ENCODE results near the gene MAGI1. TPM values are rescaled to one million over a fixed set of nuclear protein-coding genes. Genes with fewer than 3 reads are reported as not detected.

MAGI1 gene
- total and polyA plus RNA-seq, 2 donors (not counting 1 experiment from before 2014, with no cell fraction given) = 15.7 to 23.7 TPM

- H3K4me2 ChIP-seq (ENCODE audit: extremely low read depth, insufficient read depth, low read length) = no peak overlapping the region
- no peak overlapping the region for H2AFZ ChIP-seq (ENCODE audit: low read length)
- H3K79me2 ChIP-seq (ENCODE audit: control insufficient read depth, insufficient read depth, low read length) = no peaks in the 10 kb centered on the region
- no peak overlapping the region for H3K27ac ChIP-seq (ENCODE audit: insufficient read depth, low read length)
- no peaks in the 10 kb centered on the region for H3K9me3 ChIP-seq (ENCODE audit: control insufficient read depth, insufficient read depth, low read depth, low read length)
- no peak overlapping the region for H3K9ac ChIP-seq (ENCODE audit: insufficient read depth, low read length)
- H4K20me1 ChIP-seq (ENCODE audit: control insufficient read depth, extremely low read depth, insufficient read depth, low read length) = no peaks in the 10 kb centered on the region
- H3K36me3 ChIP-seq (ENCODE audit: control insufficient read depth, insufficient read depth, low read length) = no peaks in the 10 kb centered on the region
- peaks cover 3% of the 10 kb centered on the region for H3K4me1 ChIP-seq (ENCODE audit: control insufficient read depth, extremely low read depth, insufficient read depth, low read length)
- no peaks in the 10 kb centered on the region for H3K27me3 ChIP-seq (ENCODE audit: control insufficient read depth, insufficient read depth, low read length)
- DNase-seq (ENCODE audit: low read depth in 2 of 2) = no peak
- no peak overlapping the region for H3K4me3 ChIP-seq (replicated peaks in 1 of 4; ENCODE audit: control extremely low read depth in 1 of 4, insufficient read depth in 1 of 4, low read depth in 3 of 4, low read length in 4 of 4)
- TF ChIP-seq, protein P1, sequence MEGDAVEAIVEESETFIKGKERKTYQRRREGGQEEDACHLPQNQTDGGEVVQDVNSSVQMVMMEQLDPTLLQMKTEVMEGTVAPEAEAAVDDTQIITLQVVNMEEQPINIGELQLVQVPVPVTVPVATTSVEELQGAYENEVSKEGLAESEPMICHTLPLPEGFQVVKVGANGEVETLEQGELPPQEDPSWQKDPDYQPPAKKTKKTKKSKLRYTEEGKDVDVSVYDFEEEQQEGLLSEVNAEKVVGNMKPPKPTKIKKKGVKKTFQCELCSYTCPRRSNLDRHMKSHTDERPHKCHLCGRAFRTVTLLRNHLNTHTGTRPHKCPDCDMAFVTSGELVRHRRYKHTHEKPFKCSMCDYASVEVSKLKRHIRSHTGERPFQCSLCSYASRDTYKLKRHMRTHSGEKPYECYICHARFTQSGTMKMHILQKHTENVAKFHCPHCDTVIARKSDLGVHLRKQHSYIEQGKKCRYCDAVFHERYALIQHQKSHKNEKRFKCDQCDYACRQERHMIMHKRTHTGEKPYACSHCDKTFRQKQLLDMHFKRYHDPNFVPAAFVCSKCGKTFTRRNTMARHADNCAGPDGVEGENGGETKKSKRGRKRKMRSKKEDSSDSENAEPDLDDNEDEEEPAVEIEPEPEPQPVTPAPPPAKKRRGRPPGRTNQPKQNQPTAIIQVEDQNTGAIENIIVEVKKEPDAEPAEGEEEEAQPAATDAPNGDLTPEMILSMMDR (conservative IDR thresholded peaks at IDR 0.05 in 1 of 2, IDR thresholded peaks at IDR 0.05 in 1 of 2; ENCODE audit: low read depth in 1 of 2, low read length in 2 of 2) = no peak
- TF ChIP-seq EZH2 (IDR thresholded peaks at IDR 0.05; ENCODE audit: low read length, missing control alignments) = no peak
These were observed 39.1 kb downstream of the MAGI1 start for GRCh38 chr3:65999606-66000005.

- Histone ChIP-seq H3K9ac (ENCODE audit: insufficient read depth, low read length) (no peak overlapping the region), H3K27me3 (ENCODE audit: control insufficient read depth, insufficient read depth, low read length) (no peaks in the 10 kb centered on the region), H3K4me1 (ENCODE audit: control insufficient read depth, extremely low read depth, insufficient read depth, low read length) (peaks cover 3% of the 10 kb centered on the region), H4K20me1 (ENCODE audit: control insufficient read depth, extremely low read depth, insufficient read depth, low read length) (no peaks in the 10 kb centered on the region), H2AFZ (ENCODE audit: low read length) (no peak overlapping the region), H3K36me3 (ENCODE audit: control insufficient read depth, insufficient read depth, low read length) (no peaks in the 10 kb centered on the region), H3K9me3 (ENCODE audit: control insufficient read depth, insufficient read depth, low read depth, low read length) (no peaks in the 10 kb centered on the region), H3K4me3 (replicated peaks in 1 of 4; ENCODE audit: control extremely low read depth in 1 of 4, insufficient read depth in 1 of 4, low read depth in 3 of 4, low read length in 4 of 4) (no peak overlapping the region), H3K27ac (ENCODE audit: insufficient read depth, low read length) (no peak overlapping the region), H3K79me2 (ENCODE audit: control insufficient read depth, insufficient read depth, low read length) (no peaks in the 10 kb centered on the region), H3K4me2 (ENCODE audit: extremely low read depth, insufficient read depth, low read length) (no peak overlapping the region)
- peak in 1 of 2 donors; percentile 69 for DNase-seq (ENCODE audit: low read depth in 2 of 2)
- TF ChIP-seq EZH2 (IDR thresholded peaks at IDR 0.05; ENCODE audit: low read length, missing control alignments) = no peak
These were observed 42.1 kb downstream of the MAGI1 start for GRCh38 chr3:65996589-65996988.

GRCh38 chr3:65995515-65995914, 43.2 kb downstream of the MAGI1 start:
- H3K79me2 ChIP-seq (ENCODE audit: control insufficient read depth, insufficient read depth, low read length) = no peaks in the 10 kb centered on the region
- no peak overlapping the region for H3K4me3 ChIP-seq (replicated peaks in 1 of 4; ENCODE audit: control extremely low read depth in 1 of 4, insufficient read depth in 1 of 4, low read depth in 3 of 4, low read length in 4 of 4)
- H3K27me3 ChIP-seq (ENCODE audit: control insufficient read depth, insufficient read depth, low read length) = no peaks in the 10 kb centered on the region
- no peaks in the 10 kb centered on the region for H3K36me3 ChIP-seq (ENCODE audit: control insufficient read depth, insufficient read depth, low read length)
- no peaks in the 10 kb centered on the region for H3K9me3 ChIP-seq (ENCODE audit: control insufficient read depth, insufficient read depth, low read depth, low read length)
- H3K4me1 ChIP-seq (ENCODE audit: control insufficient read depth, extremely low read depth, insufficient read depth, low read length) = peaks cover 3% of the 10 kb centered on the region
- H3K9ac ChIP-seq (ENCODE audit: insufficient read depth, low read length) = no peak overlapping the region
- no peak overlapping the region for H3K4me2 ChIP-seq (ENCODE audit: extremely low read depth, insufficient read depth, low read length)
- no peak overlapping the region for H3K27ac ChIP-seq (ENCODE audit: insufficient read depth, low read length)
- no peak overlapping the region for H2AFZ ChIP-seq (ENCODE audit: low read length)
- H4K20me1 ChIP-seq (ENCODE audit: control insufficient read depth, extremely low read depth, insufficient read depth, low read length) = no peaks in the 10 kb centered on the region
- no peak for DNase-seq (ENCODE audit: low read depth in 2 of 2)
- TF ChIP-seq, protein P1 (conservative IDR thresholded peaks at IDR 0.05 in 1 of 2, IDR thresholded peaks at IDR 0.05 in 1 of 2; ENCODE audit: low read depth in 1 of 2, low read length in 2 of 2) = no peak
- TF ChIP-seq EZH2 (IDR thresholded peaks at IDR 0.05; ENCODE audit: low read length, missing control alignments) = no peak
